Activated CD4-positive, alpha-beta memory T cell treated with anti-CD3 and anti-CD28 coated beads, Interleukin-2, amount 10 ng/mL, durations not matched to agents 7 days and 5 days (primary cell): ENCODE measurements around the gene EPHB2. TPM values are rescaled to one million over a fixed set of nuclear protein-coding genes. Genes with fewer than 3 reads are reported as not detected.
"Not testable (repeated sequence)": the region's sequence is repeated elsewhere in the genome, so short reads cannot be mapped to it uniquely, and the experiment has no call there.

Source experiments
- CTCF ChIA-PET: fragments of 350-600 bp; sonication (Branson Sonifier 250); formaldehyde crosslinking; loops from one replicate; lab custom pipeline; 2021; ENCODE audit warnings: antibody characterized with exemption, inconsistent platforms; lab: Charles Lee
- POLR2A ChIA-PET: fragments of 350-600 bp; sonication (Branson Sonifier 250); formaldehyde crosslinking; loops from one replicate; lab custom pipeline; 2021; ENCODE audit warnings: antibody characterized with exemption; lab: Charles Lee
- DNase-seq: peaks from one replicate; pipeline ENCODE4 v3.0.0-alpha.2; 2020
- H3K27ac Mint-ChIP-seq: one replicate; pipeline ENCODE4 v1.8.0; 2021; ENCODE audit warnings: mild to moderate bottlenecking, mixed read lengths
- H3K27me3 Mint-ChIP-seq: one replicate; pipeline ENCODE4 v1.8.0; 2021; ENCODE audit warnings: mixed read lengths
- H3K36me3 Mint-ChIP-seq: one replicate; pipeline ENCODE4 v1.8.0; 2021; ENCODE audit warnings: low read depth, mixed read lengths
- H3K4me1 Mint-ChIP-seq: one replicate; pipeline ENCODE4 v1.8.0; 2021; ENCODE audit warnings: mixed read lengths
- H3K4me3 Mint-ChIP-seq: one replicate; pipeline ENCODE4 v1.8.0; 2021; ENCODE audit warnings: mild to moderate bottlenecking, mixed read lengths
- H3K9me3 Mint-ChIP-seq: one replicate; pipeline ENCODE4 v1.8.0; 2021; ENCODE audit warnings: mixed read lengths
- total RNA-seq, 2 experiments: library from RNA; stranded (reverse); gene quantifications; one replicate each; pipeline ENCODE4 v1.2.3, GENCODE V29; 2021

EPHB2 gene
- total RNA-seq, 2 experiments from 2014 or later = not detected

DNA sequence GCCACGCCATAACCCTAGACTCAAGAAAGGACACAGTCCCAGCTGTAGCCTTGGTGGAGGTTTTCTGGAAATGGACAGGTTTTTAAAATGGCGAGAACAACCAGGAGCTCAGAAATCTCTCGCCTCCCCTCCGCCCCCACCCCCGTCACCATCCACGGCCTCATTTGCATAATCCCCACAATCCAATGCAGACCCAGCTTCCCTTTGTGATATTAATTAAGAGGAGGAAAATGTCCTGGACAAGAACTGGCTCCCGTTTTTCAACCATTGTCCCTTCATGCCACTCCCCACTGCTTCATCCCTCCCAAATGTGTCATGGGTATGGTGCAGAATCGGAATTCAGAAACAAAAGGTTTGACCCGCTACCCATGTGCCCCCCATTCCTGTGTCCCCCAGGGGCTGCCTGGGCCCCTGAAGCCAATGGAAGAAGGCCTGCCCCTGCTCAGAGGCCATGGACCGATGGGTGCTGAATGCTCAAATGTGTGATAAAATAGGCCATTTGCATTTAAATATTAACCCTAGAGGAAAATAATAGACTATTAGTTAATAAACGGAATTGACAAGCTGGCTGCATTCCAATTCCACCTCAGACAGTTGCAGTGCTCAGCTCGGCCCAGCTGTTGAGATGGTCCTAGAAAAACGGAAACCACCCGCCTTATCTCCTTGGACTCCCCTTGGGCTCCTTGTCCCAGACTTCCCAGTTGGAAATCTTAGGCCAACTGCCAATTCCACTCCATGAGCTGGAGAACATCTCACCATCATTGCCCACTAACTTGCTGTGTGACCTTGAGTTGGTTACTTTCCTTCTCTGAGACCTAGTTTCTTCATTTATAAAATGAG, 10.7 kb upstream of the EPHB2 start:
- DNase-seq = no peak
- H3K4me1 Mint-ChIP-seq = no peaks in the 10 kb centered on the region
- peaks cover 8% of the 10 kb centered on the region for H3K27me3 Mint-ChIP-seq
- ChIA-PET POLR2A (no interaction called here), CTCF (no interaction called here)
- H3K9me3 Mint-ChIP-seq = no peaks in the 10 kb centered on the region
- H3K4me3 Mint-ChIP-seq = no peak overlapping the region
- no peak overlapping the region for H3K27ac Mint-ChIP-seq
- H3K36me3 Mint-ChIP-seq = no peaks in the 10 kb centered on the region

DNA sequence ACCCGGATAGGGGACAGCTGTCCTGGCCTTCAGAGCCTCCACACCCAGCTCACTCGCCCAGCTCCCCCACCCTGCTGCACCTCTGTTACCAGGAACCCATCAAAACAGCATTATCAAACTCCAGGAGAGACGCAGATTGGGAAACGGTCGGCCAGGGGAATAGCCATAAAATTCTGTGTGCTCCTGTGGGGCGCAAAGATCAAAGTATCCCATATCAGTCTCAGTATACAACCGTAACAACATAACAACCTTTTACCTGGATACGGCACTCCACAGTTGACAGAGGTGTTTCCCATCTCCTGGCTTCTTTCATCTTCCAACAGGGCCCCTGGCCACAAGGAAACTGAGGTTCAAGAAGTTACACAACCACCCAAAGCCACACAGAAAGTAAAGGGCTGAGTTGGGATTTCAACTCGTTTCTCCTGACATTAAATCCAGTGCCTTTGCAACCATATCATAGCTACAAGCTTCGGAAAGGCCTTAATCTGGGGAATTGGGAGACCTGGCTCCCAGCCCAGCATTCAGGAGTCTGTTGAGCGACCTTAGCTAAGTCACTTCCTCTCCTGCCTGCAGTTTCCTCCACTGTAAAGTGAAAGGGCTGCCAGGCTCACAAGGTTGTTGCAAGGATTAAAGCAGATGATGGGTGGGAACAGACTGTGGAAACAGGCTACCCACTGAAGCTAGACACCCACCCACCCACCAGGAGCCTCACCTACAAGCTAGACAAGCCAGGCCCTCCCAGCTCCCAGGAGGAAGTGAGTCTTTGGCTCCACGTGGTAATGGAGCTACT, 8.1 kb upstream of the EPHB2 start:
- no peaks in the 10 kb centered on the region for H3K36me3 Mint-ChIP-seq
- no peaks in the 10 kb centered on the region for H3K9me3 Mint-ChIP-seq
- POLR2A ChIA-PET = interaction anchor here (0.6 kb wide), 1 partner anchor 642 kb away, joined by 3 read pairs; the partner anchor contains the start of gene HNRNPR
- CTCF ChIA-PET = interaction anchor here (1.2 to 3.1 kb wide), 2 partner anchors 186 to 228 kb away, joined by 4 to 24 read pairs; no protein-coding TSS in a partner anchor
- H3K4me1 Mint-ChIP-seq = no peaks in the 10 kb centered on the region
- no peak overlapping the region for H3K4me3 Mint-ChIP-seq
- H3K27ac Mint-ChIP-seq = no peak overlapping the region
- H3K27me3 Mint-ChIP-seq = peaks cover 14% of the 10 kb centered on the region
- DNase-seq = no peak

DNA sequence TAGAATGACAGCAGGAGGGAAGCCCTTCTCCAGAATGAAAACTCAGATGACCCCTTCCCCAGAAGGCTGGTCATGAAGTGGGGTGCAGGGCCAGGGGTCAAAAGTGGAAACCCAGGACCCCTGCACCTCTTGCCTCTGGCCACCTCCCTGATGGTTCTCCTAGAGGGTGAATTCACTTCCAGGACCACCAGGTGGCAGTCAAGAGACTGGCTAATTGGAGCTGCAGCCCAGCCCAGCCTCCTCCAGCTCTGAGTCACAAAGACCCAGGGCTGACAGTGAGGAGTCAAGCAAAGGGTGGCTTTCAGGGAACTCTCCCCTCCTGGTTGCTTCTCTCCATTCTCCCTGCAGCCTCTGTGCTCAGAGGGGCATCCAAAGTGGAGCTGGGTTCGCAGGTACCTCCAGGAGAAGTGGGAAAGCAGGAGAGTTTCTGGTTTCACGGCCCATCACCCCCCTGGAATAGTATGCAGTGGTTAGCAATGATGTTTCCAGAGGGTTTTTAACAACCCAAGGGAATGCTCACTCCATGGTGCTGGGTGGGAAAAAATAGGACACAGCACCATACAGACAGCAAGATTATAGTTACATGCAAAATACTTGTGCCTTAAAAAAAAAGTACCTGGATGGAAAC, 6.1 kb upstream of the EPHB2 start:
- Mint-ChIP-seq H3K4me3 (no peak overlapping the region), H3K4me1 (peaks cover 8% of the 10 kb centered on the region), H3K27me3 (peaks cover 26% of the 10 kb centered on the region), H3K36me3 (no peaks in the 10 kb centered on the region), H3K27ac (no peak overlapping the region), H3K9me3 (no peaks in the 10 kb centered on the region)
- ChIA-PET CTCF (interaction anchor here (0.6 to 3.1 kb wide), 18 partner anchors 11 to 673 kb away, joined by 3 to 24 read pairs (median 4); no protein-coding TSS in a partner anchor), POLR2A (no interaction called here)
- DNase-seq = peak; percentile 75

DNA sequence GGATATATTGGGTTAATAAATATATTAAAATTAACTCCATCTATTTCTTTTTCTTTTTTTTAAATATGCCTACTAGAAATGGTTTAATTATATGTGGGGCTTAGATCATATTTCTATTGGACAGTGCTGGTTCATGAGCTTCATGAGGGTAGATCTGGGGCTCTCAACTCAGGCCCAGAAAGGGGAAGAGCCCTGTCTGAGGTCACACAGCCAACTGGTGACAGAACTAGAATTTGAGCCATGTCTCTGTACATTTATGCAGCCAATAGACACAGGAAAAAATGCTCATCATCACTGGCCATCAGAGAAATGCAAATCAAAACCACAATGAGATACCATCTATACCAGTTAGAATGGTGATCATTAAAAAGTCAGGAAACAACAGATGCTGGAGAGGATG, 5.1 kb upstream of the EPHB2 start:
- H3K4me1 Mint-ChIP-seq = peaks cover 11% of the 10 kb centered on the region
- CTCF ChIA-PET = interaction anchor here (1.5 to 3.1 kb wide), 4 partner anchors 13 to 258 kb away, joined by 5 to 24 read pairs (median 14); no protein-coding TSS in a partner anchor

DNA sequence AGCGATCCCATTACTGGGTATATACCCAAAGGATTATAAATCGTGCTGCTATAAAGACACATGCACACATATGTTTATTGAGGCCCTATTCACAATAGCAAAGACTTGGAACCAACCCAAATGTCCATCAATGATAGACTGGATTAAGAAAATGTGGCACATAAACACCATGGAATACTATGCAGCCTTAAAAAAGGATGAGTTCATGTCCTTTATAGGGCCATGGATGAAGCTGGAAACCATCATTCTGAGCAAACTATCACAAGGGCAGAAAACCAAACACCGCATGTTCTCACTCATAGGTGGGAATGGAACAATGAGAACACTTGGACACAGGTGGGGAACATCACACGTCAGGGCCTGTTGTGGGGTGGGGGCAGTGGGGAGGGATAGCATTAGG, 4.5 kb upstream of the EPHB2 start:
- peaks cover 11% of the 10 kb centered on the region for H3K4me1 Mint-ChIP-seq
- peaks cover 31% of the 10 kb centered on the region for H3K27me3 Mint-ChIP-seq
- H3K4me3 Mint-ChIP-seq, POLR2A ChIA-PET, H3K9me3 Mint-ChIP-seq, DNase-seq, H3K36me3 Mint-ChIP-seq, CTCF ChIA-PET, H3K27ac Mint-ChIP-seq: not testable (repeated sequence)

More for the DNA sequence above, 5.1 kb upstream of the EPHB2 start:
- POLR2A ChIA-PET = no interaction called here
- Mint-ChIP-seq H3K27me3 (peaks cover 31% of the 10 kb centered on the region), H3K4me3 (no peak overlapping the region), H3K27ac (no peak overlapping the region), H3K36me3 (peaks cover 2% of the 10 kb centered on the region), H3K9me3 (no peaks in the 10 kb centered on the region)
- DNase-seq = no peak

DNA sequence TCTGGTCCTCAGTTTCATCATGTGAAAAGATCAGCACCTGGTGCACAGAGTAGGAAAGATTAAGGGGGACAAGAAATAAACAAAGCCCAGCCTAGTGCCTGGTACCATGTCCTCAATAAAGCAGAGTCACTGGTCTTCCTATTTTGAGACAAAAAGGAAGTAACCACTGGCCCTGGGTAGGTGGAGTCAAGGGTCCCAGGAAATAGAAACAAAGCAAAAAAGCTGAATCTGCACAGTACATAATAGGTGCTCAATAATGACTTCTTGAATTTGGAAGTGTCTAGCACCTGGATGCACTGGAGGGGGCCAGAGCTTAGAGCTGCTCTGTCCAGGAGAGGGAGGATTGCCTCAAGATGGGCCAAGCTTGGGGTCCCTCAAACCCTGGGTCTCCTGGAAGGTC, 1.9 kb upstream of the EPHB2 start:
- ChIA-PET POLR2A (no interaction called here), CTCF (no interaction called here)
- Mint-ChIP-seq H3K27me3 (peaks cover 49% of the 10 kb centered on the region), H3K27ac (no peak overlapping the region), H3K36me3 (peaks cover 2% of the 10 kb centered on the region), H3K9me3 (no peaks in the 10 kb centered on the region), H3K4me1 (peaks cover 23% of the 10 kb centered on the region), H3K4me3 (no peak overlapping the region)
- no peak for DNase-seq

DNA sequence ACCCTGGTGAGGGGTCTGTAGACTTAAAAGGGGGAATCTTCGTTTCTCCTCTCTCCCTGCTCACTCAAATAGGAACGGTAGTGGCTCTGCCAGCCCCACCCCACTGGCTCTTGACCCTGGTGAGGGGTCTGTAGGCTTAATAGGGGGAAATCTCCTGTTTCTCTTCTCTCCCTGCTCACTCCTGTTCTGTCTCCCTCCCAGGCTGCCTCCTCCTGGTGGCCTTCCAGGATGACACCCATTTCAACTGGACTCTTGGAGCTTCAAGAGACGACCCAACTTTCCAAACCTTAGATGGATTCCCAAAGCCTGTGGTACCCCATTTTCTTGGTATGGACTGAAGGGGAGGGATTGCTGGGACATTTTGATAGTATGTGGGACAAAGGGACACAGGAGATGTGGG, 1.4 kb upstream of the EPHB2 start:
- peaks cover 2% of the 10 kb centered on the region for H3K36me3 Mint-ChIP-seq
- CTCF ChIA-PET = no interaction called here
- H3K27me3 Mint-ChIP-seq = peaks cover 54% of the 10 kb centered on the region
- H3K9me3 Mint-ChIP-seq = no peaks in the 10 kb centered on the region
- H3K4me1 Mint-ChIP-seq = peaks cover 23% of the 10 kb centered on the region
- no peak overlapping the region for H3K4me3 Mint-ChIP-seq
- POLR2A ChIA-PET = no interaction called here
- H3K27ac Mint-ChIP-seq = no peak overlapping the region
- no peak for DNase-seq

DNA sequence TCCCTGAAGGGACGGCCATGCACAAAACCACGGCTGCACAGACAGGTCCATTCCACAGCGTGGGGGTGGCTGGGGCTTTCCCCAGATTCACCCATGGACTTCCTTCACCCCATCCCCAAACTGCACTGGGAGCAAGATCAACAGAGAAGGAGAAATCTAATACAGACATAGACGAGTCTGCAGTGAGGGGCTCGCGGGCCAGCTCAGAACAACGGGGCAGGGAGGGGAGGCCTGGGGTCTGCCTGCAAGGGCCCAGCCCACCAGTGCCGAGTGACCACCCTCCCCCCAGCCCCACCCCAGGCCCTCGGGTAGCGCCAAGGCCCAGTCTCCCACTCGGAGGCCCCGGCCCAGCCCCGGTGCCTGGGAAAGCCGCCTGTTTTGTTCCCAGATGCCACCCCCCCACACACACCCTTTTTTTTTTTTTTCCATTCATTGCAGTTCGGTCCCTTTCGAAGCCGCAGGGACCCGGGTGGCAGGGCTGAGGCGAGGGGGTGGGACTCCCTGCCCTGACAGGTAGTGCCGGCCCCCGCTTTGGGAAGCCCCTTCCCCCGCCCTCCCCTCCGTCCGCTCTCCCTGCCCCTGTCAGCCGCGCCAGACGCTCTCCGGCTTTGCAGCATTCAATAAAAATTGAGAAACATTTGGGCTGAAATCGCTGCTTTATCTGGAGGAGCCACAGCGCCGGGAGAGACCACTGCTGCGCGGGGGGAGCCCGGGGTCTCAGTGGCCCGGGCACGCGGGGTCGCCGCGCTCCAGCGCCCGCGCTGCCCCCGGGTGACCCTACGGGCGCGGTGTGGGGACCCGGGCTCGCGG, 543 bp upstream of the EPHB2 start:
- H3K4me1 Mint-ChIP-seq = peaks cover 23% of the 10 kb centered on the region
- peaks cover 59% of the 10 kb centered on the region for H3K27me3 Mint-ChIP-seq
- H3K9me3 Mint-ChIP-seq = no peaks in the 10 kb centered on the region
- no peak for DNase-seq
- ChIA-PET CTCF (no interaction called here), POLR2A (no interaction called here)
- peaks cover 2% of the 10 kb centered on the region for H3K36me3 Mint-ChIP-seq
- H3K27ac Mint-ChIP-seq = no peak overlapping the region
- H3K4me3 Mint-ChIP-seq = no peak overlapping the region

DNA sequence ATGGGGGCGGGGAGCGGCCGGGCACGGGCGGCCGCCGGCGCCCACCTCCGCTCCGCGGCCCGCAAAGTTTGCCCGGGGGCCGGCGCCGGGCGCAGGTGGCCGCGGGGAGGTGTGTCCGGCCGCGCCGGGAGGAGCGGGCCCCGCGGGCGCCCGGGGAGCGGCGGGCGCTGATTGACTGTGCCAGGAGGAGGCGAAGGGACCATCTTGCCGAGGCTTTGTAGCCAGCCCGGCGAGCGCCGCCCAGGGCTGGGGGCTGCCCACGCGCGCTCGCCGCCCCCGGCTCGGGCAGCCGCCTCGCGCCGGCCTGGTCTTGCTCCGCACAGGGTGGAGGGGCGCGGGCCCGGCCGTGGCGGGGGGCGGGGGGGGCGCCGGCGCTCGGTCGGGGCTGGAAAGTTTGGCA, 432 bp downstream of the EPHB2 start:
- CTCF ChIA-PET = no interaction called here
- Mint-ChIP-seq H3K36me3 (peaks cover 2% of the 10 kb centered on the region), H3K4me3 (no peak overlapping the region), H3K27me3 (peaks cover 59% of the 10 kb centered on the region), H3K4me1 (peaks cover 23% of the 10 kb centered on the region), H3K27ac (no peak overlapping the region), H3K9me3 (no peaks in the 10 kb centered on the region)
- no peak for DNase-seq
- POLR2A ChIA-PET = no interaction called here

DNA sequence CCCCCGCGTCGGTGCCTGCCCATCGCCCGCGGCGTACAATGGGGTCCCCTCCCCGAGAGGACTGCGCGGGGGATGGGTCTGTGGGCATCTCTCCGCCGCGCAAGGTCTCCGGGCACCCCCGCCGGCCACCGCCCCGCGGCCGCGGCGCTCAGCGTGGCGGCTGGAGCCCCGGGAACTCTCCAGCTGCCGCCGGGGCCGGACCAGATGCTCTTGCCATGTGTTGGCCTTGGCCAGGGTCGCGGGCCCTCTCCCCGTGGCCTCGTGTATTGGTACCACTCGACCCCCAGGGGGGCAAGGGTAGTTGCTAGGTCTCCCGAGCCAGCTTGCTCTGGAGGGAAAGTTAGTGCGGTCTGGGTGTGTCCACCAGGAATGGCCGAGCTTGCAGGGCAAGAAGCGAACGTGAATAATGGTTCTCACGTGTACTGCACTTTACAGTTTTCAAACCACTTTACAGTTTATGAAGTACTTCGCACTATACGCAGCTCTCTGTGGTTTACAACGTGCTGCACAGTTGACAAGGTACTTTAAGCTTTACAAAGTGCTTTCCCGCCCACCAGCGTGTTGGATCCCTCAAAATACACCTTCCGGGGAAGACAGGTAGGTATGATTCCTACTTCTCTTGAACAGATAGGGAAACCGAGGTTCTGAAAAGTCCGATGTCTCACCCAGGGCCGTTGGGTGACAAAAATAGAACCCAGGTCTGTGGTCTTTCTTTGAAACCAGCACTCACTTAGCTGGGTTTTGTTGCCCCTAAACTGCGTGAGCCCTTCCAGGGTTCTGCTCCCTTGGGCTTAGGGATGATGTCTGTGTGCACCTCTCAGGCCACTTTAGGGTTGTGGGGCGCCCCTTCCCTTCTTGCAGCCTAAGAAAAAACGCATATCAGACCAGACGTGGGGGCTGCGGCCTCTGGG, 1.2 kb downstream of the EPHB2 start:
- H3K4me1 Mint-ChIP-seq = peaks cover 23% of the 10 kb centered on the region
- CTCF ChIA-PET = no interaction called here
- H3K4me3 Mint-ChIP-seq = peak overlapping the region; percentile 32
- peaks cover 57% of the 10 kb centered on the region for H3K27me3 Mint-ChIP-seq
- DNase-seq = no peak
- H3K9me3 Mint-ChIP-seq = no peaks in the 10 kb centered on the region
- POLR2A ChIA-PET = no interaction called here
- no peak overlapping the region for H3K27ac Mint-ChIP-seq
- peaks cover 2% of the 10 kb centered on the region for H3K36me3 Mint-ChIP-seq

DNA sequence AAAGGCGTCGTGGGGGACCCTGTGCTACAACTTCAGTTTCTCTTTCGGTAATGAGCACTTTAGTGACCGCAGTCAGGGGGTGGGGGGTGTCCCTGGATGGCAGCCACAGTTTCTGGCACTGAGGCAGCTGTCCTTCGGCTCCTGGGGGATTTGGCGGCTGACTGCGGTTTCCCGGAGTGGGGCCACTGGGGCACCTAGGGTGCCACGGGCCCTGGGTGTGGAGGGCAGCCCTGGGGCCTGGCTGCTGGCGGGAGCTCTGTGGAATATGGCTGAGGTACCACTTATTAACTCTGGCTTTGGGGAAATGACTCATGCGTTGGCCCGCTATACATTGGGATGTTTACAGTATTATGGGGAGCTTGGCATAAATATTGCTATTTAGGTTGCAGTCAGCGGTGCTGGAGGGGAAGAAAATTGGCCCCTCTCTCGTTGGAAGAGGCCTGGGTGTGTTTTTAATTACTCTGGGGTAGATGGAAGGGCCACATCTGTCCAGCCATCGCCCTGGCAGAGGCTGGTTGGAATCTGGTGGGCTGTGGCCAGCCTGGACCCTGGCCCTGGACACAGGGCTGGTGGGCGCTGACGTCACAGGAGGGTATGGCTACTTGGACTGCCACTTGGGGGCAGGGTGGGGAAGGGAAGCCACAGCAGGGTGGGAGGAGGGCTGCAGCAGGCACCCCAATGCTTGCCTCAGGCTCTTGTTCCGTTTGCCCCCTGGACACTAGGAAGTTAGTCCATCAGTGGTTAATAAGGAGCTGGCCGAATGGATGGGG, 2.0 kb downstream of the EPHB2 start:
- Mint-ChIP-seq H3K9me3 (no peaks in the 10 kb centered on the region), H3K4me1 (peaks cover 23% of the 10 kb centered on the region), H3K27me3 (peaks cover 57% of the 10 kb centered on the region), H3K27ac (no peak overlapping the region), H3K4me3 (no peak overlapping the region), H3K36me3 (peaks cover 2% of the 10 kb centered on the region)
- POLR2A ChIA-PET = no interaction called here
- CTCF ChIA-PET = no interaction called here
- peak; percentile 19 for DNase-seq
